Measurements from ENCODE around the gene GRIK4. TPM values are rescaled to one million over a fixed set of nuclear protein-coding genes. Genes with fewer than 3 reads are reported as not detected.
A peak's percentile ranks its signal among the peaks of the same experiment; 100 is the strongest.

GRIK4 gene
- total RNA-seq, 2 donors from 2014 or later, result not detected

GRCh38 chr11:120643284-120643683 is 131.7 kb downstream of the GRIK4 start:
- no peak for ATAC-seq (replicated peaks)
- Mint-ChIP-seq H3K27me3 (peaks cover 24% of the 10 kb centered on the region), H3K9me3 (no peaks in the 10 kb centered on the region), H3K27ac (no peak overlapping the region), H3K4me1 (no peaks in the 10 kb centered on the region), H3K4me3 (no peak overlapping the region), H3K36me3 (ENCODE audit: low read depth) (no peaks in the 10 kb centered on the region)

GRCh38 chr11:120645639-120646038 is 134.1 kb downstream of the GRIK4 start:
- Mint-ChIP-seq H3K4me1 (no peaks in the 10 kb centered on the region), H3K27me3 (peaks cover 20% of the 10 kb centered on the region), H3K36me3 (ENCODE audit: low read depth) (no peaks in the 10 kb centered on the region), H3K27ac (no peak overlapping the region), H3K4me3 (no peak overlapping the region), H3K9me3 (no peaks in the 10 kb centered on the region)
- no peak for ATAC-seq (replicated peaks)

- no peaks in the 10 kb centered on the region for H3K9me3 Mint-ChIP-seq
- H3K27me3 Mint-ChIP-seq, result peaks cover 20% of the 10 kb centered on the region
- H3K36me3 Mint-ChIP-seq (ENCODE audit: low read depth), result no peaks in the 10 kb centered on the region
- no peak overlapping the region for H3K4me3 Mint-ChIP-seq
- ATAC-seq (replicated peaks), result no peak
- no peak overlapping the region for H3K27ac Mint-ChIP-seq
- H3K4me1 Mint-ChIP-seq, result no peaks in the 10 kb centered on the region
These were observed 134.7 kb downstream of the GRIK4 start for GRCh38 chr11:120646206-120646605.

GRCh38 chr11:120647681-120648080 is 136.1 kb downstream of the GRIK4 start:
- no peak overlapping the region for H3K4me3 Mint-ChIP-seq

GRCh38 chr11:120648771-120649170 is 137.2 kb downstream of the GRIK4 start:
- no peaks in the 10 kb centered on the region for H3K36me3 Mint-ChIP-seq (ENCODE audit: low read depth)
- peaks cover 13% of the 10 kb centered on the region for H3K27me3 Mint-ChIP-seq
- no peak overlapping the region for H3K27ac Mint-ChIP-seq
- no peaks in the 10 kb centered on the region for H3K9me3 Mint-ChIP-seq
- no peak overlapping the region for H3K4me3 Mint-ChIP-seq
- H3K4me1 Mint-ChIP-seq, result no peaks in the 10 kb centered on the region
- no peak for ATAC-seq (replicated peaks)

More at GRCh38 chr11:120647681-120648080, 136.1 kb downstream of the GRIK4 start:
- no peak for ATAC-seq (replicated peaks)
- Mint-ChIP-seq H3K36me3 (ENCODE audit: low read depth) (no peaks in the 10 kb centered on the region), H3K27ac (no peak overlapping the region), H3K27me3 (peaks cover 15% of the 10 kb centered on the region), H3K4me1 (no peaks in the 10 kb centered on the region), H3K9me3 (no peaks in the 10 kb centered on the region)

GRCh38 chr11:120649316-120649715 is 137.8 kb downstream of the GRIK4 start:
- no peaks in the 10 kb centered on the region for H3K36me3 Mint-ChIP-seq (ENCODE audit: low read depth)
- H3K4me3 Mint-ChIP-seq, result no peak overlapping the region
- no peaks in the 10 kb centered on the region for H3K4me1 Mint-ChIP-seq
- no peaks in the 10 kb centered on the region for H3K9me3 Mint-ChIP-seq
- H3K27me3 Mint-ChIP-seq, result peaks cover 13% of the 10 kb centered on the region
- H3K27ac Mint-ChIP-seq, result no peak overlapping the region
- ATAC-seq (replicated peaks), result no peak

- no peaks in the 10 kb centered on the region for H3K9me3 Mint-ChIP-seq
- no peaks in the 10 kb centered on the region for H3K4me1 Mint-ChIP-seq
- H3K27me3 Mint-ChIP-seq, result peaks cover 22% of the 10 kb centered on the region
- H3K36me3 Mint-ChIP-seq (ENCODE audit: low read depth), result no peaks in the 10 kb centered on the region
- H3K27ac Mint-ChIP-seq, result no peak overlapping the region
- H3K4me3 Mint-ChIP-seq, result no peak overlapping the region
- ATAC-seq (replicated peaks), result no peak
These were observed 139.8 kb downstream of the GRIK4 start for GRCh38 chr11:120651396-120651795.

- Mint-ChIP-seq H3K4me1 (no peaks in the 10 kb centered on the region), H3K27ac (no peak overlapping the region), H3K4me3 (no peak overlapping the region), H3K36me3 (ENCODE audit: low read depth) (no peaks in the 10 kb centered on the region), H3K9me3 (no peaks in the 10 kb centered on the region), H3K27me3 (peaks cover 22% of the 10 kb centered on the region)
- no peak for ATAC-seq (replicated peaks)
These were observed 140.3 kb downstream of the GRIK4 start for GRCh38 chr11:120651836-120652235.

GRCh38 chr11:120652705-120653335 is 141.3 kb downstream of the GRIK4 start:
- Mint-ChIP-seq H3K27me3 (peaks cover 22% of the 10 kb centered on the region), H3K9me3 (no peaks in the 10 kb centered on the region), H3K36me3 (ENCODE audit: low read depth) (no peaks in the 10 kb centered on the region), H3K27ac (no peak overlapping the region), H3K4me1 (no peaks in the 10 kb centered on the region), H3K4me3 (no peak overlapping the region)
- ATAC-seq (replicated peaks), result no peak

- peak; percentile 26 for ATAC-seq (replicated peaks)
- H3K4me1 Mint-ChIP-seq, result no peaks in the 10 kb centered on the region
- no peaks in the 10 kb centered on the region for H3K9me3 Mint-ChIP-seq
- H3K27ac Mint-ChIP-seq, result no peak overlapping the region
- no peaks in the 10 kb centered on the region for H3K36me3 Mint-ChIP-seq (ENCODE audit: low read depth)
- H3K4me3 Mint-ChIP-seq, result no peak overlapping the region
- H3K27me3 Mint-ChIP-seq, result peaks cover 21% of the 10 kb centered on the region
These were observed 144.0 kb downstream of the GRIK4 start for GRCh38 chr11:120655589-120655988.

- Mint-ChIP-seq H3K27ac (no peak overlapping the region), H3K4me3 (no peak overlapping the region), H3K36me3 (ENCODE audit: low read depth) (no peaks in the 10 kb centered on the region), H3K4me1 (no peaks in the 10 kb centered on the region), H3K27me3 (peaks cover 21% of the 10 kb centered on the region), H3K9me3 (no peaks in the 10 kb centered on the region)
- no peak for ATAC-seq (replicated peaks)
These were observed 145.9 kb downstream of the GRIK4 start for GRCh38 chr11:120657306-120658070.

GRCh38 chr11:120658071-120658423 is 146.5 kb downstream of the GRIK4 start:
- Mint-ChIP-seq H3K9me3 (no peaks in the 10 kb centered on the region), H3K27ac (no peak overlapping the region), H3K4me3 (no peak overlapping the region), H3K36me3 (ENCODE audit: low read depth) (no peaks in the 10 kb centered on the region), H3K27me3 (peaks cover 25% of the 10 kb centered on the region), H3K4me1 (no peaks in the 10 kb centered on the region)
- ATAC-seq (replicated peaks), result no peak

- Mint-ChIP-seq H3K4me1 (no peaks in the 10 kb centered on the region), H3K9me3 (no peaks in the 10 kb centered on the region), H3K36me3 (ENCODE audit: low read depth) (no peaks in the 10 kb centered on the region), H3K27me3 (peaks cover 33% of the 10 kb centered on the region), H3K27ac (no peak overlapping the region), H3K4me3 (no peak overlapping the region)
- ATAC-seq (replicated peaks), result no peak
These were observed 147.5 kb downstream of the GRIK4 start for GRCh38 chr11:120659076-120659475.

- H3K36me3 Mint-ChIP-seq (ENCODE audit: low read depth), result no peaks in the 10 kb centered on the region
- peak; percentile 69 for ATAC-seq (replicated peaks)
- no peaks in the 10 kb centered on the region for H3K4me1 Mint-ChIP-seq
- H3K27me3 Mint-ChIP-seq, result peaks cover 27% of the 10 kb centered on the region
- H3K4me3 Mint-ChIP-seq, result no peak overlapping the region
- H3K27ac Mint-ChIP-seq, result no peak overlapping the region
- no peaks in the 10 kb centered on the region for H3K9me3 Mint-ChIP-seq
These were observed 148.5 kb downstream of the GRIK4 start for GRCh38 chr11:120660024-120660565.

- no peaks in the 10 kb centered on the region for H3K4me1 Mint-ChIP-seq
- H3K27me3 Mint-ChIP-seq, result peaks cover 34% of the 10 kb centered on the region
- no peaks in the 10 kb centered on the region for H3K36me3 Mint-ChIP-seq (ENCODE audit: low read depth)
- no peak overlapping the region for H3K4me3 Mint-ChIP-seq
- H3K9me3 Mint-ChIP-seq, result no peaks in the 10 kb centered on the region
- no peak for ATAC-seq (replicated peaks)
- no peak overlapping the region for H3K27ac Mint-ChIP-seq
These were observed 150.6 kb downstream of the GRIK4 start for GRCh38 chr11:120662071-120662676.

All from activated T-helper 17 cell treated with anti-CD3 and anti-CD28 coated beads, Interleukin-2, amount 50 U/mL, for 72 hours (primary cell).